Tongue (tissue), 2 donors: Measurements from ENCODE around the gene CEP83. TPM values are rescaled to one million over a fixed set of nuclear protein-coding genes. Genes with fewer than 3 reads are reported as not detected.
A peak's percentile ranks its signal among the peaks of the same experiment; 100 is the strongest.

Experiments used
- DNase-seq: peaks from one replicate; pipeline ENCODE4 v3.0.0-alpha.2; 2015
- total RNA-seq: library from RNA; depleted of rRNA; stranded (reverse); fragments of >200 nt; gene quantifications from one replicate; pipeline ENCODE4 v1.2.3, GENCODE V29; 2014

Gene CEP83
- total RNA-seq, 1 donor from 2014 or later: 34.1 TPM

DNA sequence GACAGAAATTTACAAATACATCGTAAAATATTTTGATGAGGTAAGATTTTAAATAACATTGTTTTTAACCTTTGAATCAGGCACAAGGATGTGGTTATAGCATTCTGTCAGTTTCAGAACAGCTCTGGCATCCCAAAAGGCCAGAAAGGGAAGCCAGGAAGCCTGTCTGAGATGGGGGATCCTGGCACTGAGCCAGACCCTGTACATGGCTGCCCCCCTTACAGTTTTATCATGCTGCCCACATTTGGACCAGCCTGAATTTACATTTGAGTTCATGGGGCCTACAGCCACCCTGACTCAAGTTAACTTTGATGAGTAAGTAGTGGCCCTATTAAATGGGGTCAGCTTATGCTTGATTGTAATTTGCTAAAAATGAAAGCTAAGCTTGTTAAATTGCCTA is 155.7 kb downstream of the CEP83 start:
- no peak for DNase-seq

DNA sequence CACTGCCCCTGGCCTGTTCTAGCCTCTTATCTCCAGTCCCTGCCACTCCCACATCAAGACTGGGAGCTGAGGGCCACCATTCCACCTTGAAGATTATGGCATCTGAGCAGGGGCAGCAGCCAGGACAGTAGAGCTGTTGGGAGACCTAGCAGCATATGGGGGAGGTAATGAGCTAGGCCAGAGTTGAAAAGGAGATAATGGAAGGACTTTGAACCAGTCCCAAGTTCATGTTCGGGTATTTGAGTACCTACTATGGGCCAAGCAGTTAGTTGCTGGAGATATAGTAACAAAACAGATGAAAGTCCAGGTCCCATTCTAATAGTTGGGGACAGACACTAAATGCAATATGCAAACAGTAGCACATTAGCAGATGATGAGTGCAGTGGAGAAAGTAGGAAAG is 159.8 kb downstream of the CEP83 start:
- no peak for DNase-seq

DNA sequence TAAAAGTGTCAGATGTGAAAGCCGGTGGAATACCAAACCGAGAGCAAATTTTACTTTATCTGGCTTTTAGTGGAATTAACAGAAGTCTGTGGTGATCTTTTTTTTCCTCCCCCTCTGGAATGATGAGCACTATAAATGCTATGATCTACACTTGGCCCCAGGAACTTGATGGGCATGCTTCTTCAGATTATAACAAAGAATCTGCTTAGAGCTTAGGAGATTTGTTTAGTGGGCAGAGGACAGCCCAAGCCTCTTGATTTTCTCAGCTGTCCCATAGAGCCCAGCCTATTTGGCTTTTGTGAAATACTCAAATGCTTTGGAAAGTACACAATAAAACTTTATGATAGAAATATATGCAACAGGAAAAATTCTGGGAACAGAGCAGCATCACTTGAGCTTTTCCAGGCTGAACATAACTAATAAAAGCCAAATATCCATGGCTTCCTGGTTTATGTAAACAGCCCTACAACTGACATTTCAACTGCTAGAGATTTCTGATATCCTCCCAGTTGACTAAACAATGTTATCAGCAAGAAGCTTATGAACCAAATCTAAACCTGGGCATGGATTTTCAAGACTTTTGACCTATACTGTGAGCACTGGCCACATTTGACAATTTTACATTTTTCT is 161.7 kb downstream of the CEP83 start:
- DNase-seq: no peak

DNA sequence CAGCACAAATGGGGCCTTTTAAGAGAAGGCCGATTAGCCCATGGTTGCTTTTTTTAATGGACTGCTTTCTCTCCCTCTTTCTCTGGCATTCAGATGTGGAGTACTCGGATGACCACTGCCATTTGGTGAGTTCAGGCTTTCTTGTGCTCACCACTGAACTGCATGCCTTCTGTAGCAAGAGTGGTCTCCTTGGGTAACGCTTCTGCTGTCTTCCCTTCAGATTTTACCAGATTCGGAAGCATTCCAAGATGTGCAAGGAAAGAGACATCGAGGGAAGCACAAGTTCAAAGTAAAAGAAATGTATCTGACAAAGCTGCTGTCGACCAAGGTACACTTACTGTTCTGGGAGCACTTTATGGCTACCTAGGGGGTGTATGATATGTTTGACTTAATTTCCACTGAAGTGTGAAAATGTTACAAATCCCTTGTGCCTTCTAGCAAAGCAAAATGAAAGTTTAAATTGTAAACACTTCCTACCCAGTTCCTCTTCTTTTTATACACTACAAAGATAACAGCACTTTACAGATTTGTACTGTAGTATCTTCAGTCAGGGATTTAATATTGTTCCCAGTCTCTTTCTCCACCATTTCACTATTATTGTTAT is 162.5 kb downstream of the CEP83 start:
- no peak for DNase-seq

DNA sequence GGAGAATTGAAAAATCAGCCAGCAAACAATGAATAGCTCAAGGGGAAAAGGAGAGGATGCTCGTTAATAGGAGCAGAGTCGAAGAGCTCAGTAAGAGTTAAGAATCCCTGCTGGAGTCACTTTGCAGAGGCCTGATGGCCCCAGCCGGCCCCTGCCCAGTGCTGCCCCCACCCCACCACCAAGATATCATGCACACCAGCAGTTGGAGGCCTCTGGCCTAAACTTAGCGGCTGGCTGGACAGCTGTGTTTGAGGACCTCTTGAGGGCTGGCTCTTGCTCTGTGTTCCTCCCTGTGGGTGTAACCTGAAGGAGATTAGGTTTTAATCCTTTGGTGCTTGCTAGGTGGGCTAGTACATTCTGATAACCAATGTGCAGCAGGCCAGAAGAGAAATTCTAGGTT is 169.3 kb downstream of the CEP83 start:
- peak; percentile 76 for DNase-seq

DNA sequence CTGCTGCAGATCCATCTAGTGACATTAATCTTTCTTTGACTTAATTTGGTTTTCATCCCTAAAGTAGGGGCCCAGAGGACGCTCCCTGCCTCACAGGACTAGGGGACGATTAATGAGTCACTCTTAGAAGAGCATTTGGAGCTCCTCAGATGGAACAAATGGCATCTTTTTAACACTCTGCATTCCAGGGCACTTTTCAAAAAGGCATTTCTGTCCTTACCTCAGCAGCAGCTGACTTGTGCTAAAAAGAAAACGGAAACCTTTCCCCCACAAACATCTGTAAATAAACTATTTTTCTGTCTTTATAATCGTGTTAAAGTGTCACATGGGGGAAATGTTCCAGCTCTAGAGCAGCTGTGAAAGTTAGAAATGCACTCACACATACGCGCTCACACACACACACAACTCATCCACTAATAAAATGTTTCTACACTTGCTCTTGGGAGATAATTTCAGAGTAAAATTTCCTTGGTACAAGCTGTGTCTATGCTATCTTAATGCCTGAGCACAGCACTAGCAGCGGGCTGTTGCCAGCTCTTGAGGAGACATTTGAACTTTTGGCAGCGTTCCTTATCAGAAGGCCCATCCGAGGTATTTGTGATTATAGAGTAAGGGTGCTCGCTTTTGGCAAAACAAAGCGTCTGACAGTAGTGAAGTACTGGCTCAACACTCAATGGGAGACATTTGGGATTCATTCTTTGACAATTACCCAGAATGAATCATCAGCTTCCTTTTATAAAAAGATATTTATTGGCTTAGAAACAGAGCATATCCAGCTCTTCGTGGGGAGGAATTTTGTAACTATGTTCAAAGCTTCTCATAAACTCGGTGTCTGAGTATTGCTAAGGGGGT is 170.0 kb downstream of the CEP83 start:
- peak; percentile 62 for DNase-seq

DNA sequence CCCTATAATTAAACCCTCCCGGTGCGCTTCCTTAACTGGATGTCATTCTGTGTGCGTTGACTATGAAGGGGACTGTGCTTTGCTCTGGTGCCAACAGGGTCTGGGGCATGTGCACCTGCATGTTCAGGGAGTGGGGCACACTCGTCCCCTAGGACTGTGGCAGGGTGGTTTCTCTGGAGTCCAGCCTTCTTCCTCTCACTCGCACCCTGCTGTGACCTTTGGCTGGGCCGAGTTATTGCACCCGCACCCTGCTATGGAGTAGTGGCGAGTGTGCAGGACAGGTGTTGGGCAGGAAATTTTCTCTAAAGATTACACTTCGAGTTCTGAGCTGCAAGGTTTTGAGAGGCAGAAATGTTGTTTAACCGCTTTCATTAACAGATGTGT is 172.4 kb downstream of the CEP83 start:
- DNase-seq: no peak

DNA sequence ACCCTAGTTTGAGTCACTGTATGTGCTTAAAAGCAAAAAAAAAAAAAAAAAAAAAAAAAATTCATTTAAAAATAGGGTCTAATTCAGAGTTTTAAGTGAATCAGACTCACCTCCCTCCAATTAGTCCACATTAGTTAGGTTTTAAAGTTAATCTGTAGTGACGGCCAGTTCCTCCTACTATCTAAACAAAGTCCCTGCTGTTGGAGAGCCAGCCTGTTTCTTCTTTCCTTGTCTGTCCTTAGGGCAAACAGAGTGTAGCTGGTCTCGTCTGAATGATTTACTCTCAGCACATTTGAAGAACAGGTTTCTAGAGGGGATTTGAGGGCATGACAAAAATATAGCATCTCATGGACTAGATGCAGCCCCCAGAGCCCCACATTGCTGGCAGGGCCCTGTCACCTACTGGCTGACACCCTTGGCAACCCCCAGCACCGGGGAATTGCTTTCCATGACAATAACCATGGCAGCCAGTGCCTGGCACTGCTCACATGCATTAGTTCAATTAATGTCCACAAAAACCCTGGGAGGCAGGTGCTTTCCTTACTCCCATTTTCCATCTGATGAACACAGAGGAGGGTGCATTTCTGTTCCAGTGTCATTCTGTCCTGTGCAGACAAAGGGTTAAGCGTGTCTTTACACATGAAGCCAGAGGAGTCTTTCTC is 173.0 kb downstream of the CEP83 start:
- no peak for DNase-seq

DNA sequence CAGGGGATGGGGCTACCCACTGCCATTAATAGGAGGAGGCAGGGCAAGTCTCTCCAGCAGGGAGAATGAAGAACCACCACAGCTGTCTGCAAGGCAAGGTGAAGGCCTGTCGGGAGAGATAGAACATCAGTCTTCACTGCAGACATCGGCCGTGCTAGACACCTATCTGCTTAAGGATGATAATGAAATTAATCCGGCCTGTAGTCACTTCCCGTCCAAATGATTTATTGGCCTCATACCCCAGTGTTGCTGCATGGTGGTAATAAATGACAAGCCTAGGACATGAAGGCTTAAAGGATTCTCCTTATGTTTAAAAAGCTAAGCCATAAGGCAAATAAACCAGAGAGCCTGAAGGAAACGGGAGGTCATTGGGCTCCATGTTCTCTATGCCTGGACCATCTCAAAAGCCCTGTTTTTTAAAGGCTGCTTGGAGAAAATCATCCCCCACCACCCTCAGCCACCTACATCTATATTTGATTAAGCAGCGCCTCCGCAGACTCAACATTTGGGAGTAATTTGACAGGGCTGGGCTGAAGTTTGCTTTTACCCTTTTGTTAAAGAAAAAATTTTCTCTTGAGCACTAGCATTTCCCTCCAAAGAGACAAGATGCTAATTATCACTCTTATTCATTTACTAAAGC is 173.6 kb downstream of the CEP83 start:
- no peak for DNase-seq

DNA sequence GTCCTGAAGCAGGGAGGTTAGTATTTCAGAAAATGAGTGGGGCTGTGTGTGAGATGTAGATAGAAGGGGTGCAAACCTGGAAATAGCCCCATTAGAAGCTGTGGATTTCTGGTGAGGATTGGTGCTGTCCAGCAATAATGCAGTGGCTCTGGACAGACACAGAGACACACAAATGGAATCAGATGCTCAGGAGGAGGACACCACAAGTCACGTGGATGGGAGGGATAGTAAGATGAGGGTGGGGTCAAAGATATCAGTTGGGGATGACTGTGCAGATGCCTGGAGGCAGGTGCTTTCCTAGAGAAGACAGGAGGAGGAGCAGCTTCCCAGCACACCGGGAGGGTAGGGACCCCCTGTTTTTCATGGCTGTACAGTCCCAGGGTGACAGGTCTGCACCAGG is 174.8 kb downstream of the CEP83 start:
- no peak for DNase-seq

DNA sequence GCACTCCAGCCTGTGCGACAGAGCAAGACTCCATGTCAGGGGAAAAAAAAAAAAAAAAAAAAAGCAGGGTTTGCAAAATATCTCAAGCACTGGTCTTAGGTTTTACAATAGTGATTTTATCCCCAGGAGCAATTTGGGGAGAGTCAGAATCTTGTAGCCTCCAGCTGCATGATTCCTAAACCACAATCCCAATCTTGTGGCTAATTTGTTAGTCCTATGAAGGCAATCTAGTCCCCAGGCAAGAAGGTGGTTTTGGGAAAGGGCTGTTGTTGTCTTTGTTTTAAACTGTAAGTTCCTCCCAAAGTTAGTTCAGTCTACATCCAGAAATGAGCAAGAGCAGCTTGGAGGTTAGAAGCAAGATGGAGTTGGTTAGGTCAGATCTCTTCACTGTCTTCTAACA is 175.6 kb downstream of the CEP83 start:
- no peak for DNase-seq

DNA sequence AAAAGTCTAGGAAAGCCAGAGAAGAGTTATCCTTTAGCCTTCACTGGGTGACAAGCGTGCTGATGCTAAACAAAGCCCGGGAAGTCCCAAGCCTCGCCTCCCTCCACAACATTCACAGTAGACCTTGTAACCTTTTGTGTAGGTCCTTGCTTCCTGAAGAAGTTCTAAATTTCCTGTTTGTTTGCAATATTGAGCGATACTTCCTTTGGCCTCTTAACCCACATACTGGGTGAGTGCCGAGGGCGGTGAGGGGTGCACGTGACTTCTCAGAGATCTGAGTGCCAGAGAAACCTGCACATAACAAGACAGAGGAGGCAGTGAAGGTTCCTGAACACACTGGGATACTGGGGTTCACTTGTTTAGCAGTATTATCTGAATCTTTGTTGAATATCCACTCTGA is 177.0 kb downstream of the CEP83 start:
- DNase-seq: no peak

DNA sequence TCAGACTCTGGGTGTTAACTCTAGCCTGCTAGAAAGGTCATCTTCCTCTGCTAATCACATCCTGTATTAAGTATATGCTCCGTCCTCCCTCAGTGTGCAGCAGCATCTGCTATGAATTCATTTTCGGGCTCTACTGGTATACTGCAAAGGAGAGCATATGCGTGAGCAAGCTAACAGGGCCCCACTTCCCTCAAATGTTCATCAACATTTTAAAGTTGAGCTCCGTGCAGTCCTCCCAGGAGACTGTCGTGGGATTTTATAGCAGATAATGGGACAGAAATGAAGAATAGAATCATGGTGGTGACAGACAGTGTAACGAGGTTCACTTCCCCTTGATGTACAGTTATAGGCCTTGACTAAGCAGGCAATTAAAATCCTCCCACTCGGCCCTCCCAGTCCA is 179.6 kb downstream of the CEP83 start:
- no peak for DNase-seq

DNA sequence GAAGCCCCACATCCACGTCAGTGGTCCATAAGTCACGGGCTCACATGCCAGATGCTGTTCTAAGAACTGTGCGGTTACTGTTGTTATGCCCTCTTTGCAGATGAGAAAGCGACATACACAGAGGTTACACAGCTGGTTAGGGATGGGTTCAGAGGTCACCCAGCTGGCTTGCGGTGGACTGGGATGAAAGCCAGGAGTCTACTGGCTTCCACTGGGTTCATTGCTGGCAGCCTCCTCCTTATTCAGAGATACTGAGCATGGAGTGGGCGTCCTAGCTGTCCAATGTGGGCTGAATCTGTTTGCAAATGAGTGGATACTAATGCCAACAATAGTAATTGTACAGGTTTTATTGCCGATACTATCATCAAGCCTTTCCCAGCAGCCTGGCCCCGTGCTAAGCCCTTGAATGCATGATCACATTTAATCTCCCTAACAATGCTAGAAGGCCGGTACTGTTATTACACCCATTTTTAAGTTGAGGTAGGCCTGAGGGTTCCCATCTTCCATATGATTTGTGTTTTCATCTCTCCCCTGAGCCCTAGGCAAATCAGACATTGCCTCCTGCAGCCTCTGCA is 182.2 kb downstream of the CEP83 start:
- DNase-seq: no peak

DNA sequence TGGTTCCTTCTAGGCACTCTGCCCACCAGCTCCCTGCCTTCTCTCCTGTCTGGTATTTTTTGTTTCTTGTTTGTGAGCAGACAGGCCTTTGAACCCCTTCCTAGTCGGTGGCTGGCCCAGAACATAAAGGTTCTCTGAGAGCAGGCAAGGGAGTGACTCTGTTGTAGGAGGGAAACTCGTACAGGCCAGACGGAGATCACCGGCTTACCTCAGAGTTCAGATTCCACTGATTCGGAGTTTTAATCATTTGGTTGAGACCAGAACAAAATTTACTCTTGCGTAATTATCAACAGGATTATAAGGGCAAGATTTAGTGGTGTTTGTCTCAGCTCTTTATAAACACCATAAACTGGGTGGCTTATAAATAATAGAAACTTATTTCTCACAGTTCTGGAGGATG is 182.9 kb downstream of the CEP83 start:
- no peak for DNase-seq

DNA sequence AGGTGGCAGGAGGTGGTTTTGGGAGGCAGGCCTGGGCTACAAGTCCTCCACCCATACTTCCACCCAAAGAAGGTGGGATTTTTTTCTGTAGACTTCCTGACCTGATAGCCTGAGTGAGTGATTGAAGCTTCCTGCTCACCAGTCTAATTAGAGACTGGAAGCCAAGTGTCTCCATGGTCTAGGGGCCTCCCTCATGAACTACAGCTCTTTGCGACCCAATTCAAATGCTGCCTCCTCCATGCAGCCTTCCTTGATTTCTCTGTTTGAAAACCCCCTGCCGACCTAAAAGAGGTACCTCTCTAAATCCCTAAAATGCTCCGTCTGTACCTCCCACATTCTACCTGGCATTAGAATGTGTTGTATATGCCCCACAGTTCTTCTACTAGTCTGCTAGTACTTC is 186.4 kb downstream of the CEP83 start:
- no peak for DNase-seq

DNA sequence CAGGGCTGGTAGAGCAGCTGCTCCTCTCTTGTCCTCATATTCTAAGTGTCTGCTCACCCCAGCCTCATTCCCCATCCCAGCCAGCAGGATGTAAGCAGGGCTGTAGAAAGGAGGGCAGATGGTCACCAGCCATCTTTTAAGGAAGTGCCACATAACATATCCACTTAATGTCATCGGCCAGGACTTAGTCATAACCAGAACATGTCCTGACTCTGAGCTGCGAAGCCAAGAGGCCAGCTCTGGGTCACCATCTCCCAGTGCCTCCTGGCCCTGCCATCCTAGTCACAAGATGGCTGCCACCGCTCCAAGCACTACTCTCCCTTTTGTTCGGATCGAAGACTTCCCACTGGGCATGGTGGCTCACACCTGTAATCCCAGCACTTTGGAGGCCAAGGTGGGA is 187.4 kb downstream of the CEP83 start:
- DNase-seq: no peak

DNA sequence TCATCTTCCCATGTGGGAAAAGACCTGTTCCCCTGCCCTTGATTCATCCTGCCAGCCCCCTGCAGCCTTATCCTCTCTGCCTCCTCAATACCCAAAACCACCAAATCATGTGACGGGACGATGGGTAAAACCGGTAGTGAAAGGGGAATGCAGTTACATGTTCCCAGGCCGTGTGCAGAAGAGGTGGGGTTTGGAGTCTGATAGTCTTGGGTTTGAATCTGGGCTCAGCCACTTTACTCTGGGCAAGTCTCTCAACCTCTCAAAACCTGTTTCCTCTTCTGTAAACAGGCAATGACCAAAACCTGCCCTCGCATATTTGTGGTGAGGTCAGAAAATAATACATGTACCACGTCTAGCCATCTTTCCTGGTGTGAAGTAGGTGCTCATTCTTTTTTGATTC is 188.3 kb downstream of the CEP83 start:
- DNase-seq: no peak

DNA sequence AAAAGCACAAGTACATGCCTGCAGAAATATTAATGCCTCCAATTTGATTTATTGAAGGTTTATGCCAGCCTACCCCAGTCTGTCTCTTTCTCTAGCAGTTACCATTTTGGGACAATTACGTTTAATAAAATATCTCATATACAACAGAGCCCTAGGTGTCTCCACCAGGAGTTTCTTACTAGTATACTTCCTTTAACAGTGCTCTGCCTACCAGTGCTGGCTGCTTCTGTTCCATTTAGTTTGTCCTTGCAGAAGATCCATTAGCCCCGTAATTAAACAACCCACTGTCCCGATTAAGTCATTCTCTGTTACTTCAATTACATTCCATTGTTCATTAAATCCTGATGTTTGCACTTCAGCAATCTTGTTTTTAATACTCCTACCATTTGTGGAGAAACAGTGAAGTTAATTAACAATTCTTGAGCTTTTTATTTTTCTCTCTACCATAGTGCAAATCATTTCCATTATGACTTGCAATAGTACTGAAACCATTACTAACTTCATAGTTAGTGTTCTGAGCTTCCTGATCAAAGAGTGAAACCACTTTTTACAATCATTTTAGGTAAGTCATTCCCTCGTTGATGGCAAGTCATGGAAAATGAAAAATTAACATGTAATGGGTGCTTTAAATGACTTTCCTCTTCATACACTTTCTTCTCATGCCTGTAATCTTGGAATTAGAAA is 190.2 kb downstream of the CEP83 start:
- DNase-seq: no peak

DNA sequence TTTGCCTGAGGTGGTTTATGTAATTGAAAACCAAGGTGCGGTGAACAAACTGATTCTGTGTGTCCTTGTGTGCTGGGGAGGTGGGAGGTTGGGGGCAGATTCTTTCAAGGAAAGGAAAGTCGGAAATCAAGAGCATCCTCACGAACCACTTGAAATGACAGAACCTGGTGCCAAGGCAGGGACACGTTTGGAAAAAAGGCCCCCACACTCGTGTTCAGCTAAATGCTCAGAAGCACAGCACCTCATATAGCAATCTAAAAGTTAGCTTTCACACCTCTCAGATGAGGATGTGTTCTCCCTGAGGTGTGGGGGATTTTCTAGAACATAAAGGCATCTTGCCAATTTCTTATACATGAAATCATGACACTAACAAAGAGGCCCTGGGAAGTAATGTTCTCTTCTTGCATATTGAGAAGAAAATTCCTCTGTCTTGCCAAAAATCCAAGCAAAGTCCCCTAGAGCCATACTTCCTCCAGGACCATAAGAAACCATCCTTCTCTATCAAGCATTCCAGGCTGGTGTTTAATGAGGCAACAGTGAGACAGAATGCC is 191.7 kb downstream of the CEP83 start:
- DNase-seq: peak; percentile 60

DNA sequence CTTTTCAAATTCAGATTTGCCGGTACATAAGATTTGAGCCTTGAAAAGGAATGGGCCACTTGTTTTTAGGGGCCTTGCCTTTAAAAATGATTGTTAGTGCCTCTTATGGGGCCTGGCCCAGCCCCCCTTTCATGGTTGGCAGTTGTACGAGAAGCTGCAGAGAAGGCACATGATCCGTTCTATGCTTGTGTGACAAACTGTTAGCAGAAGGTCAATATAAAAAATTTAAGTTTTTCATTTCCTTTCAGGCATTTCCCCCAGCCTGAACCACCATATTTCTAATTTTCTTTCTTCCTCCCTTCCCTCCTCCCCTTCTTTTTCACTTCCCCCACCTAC is 192.2 kb downstream of the CEP83 start:
- DNase-seq: no peak
